ENCODE data around the gene GLIPR1L1.
"Not testable (repeated sequence)": the region's sequence is repeated elsewhere in the genome, so short reads cannot be mapped to it uniquely, and the experiment has no call there.

GLIPR1L1 gene

GRCh38 chr12:75311369-75311768 lies 23.1 kb upstream of the GLIPR1L1 start:
- no peaks in the 10 kb centered on the region for H3K79me2 ChIP-seq (ENCODE audit: control insufficient read depth, insufficient read depth, low read length, unreplicated experiment)
- H3K27ac ChIP-seq (ENCODE audit: low read depth, low read length) = no peak overlapping the region
- peaks cover 18% of the 10 kb centered on the region for H3K4me1 ChIP-seq (ENCODE audit: control insufficient read depth, insufficient read depth, low read length, unreplicated experiment)
- no peak overlapping the region for H3K4me3 ChIP-seq (ENCODE audit: low read depth, low read length)
- no peak overlapping the region for H2AFZ ChIP-seq (ENCODE audit: low read length, unreplicated experiment)
- H3K36me3 ChIP-seq (ENCODE audit: insufficient read depth, low read length) = no peaks in the 10 kb centered on the region
- no peaks in the 10 kb centered on the region for H3K27me3 ChIP-seq (ENCODE audit: insufficient read depth, low read length)

- no peaks in the 10 kb centered on the region for H3K27me3 ChIP-seq (ENCODE audit: insufficient read depth, low read length)
- no peak overlapping the region for H3K4me3 ChIP-seq (ENCODE audit: low read depth, low read length)
- no peak overlapping the region for H2AFZ ChIP-seq (ENCODE audit: low read length, unreplicated experiment)
- H3K4me1 ChIP-seq (ENCODE audit: control insufficient read depth, insufficient read depth, low read length, unreplicated experiment) = peaks cover 19% of the 10 kb centered on the region
- no peaks in the 10 kb centered on the region for H3K79me2 ChIP-seq (ENCODE audit: control insufficient read depth, insufficient read depth, low read length, unreplicated experiment)
- H3K27ac ChIP-seq (ENCODE audit: low read depth, low read length) = peak overlapping the region; percentile 12
- H3K36me3 ChIP-seq (ENCODE audit: insufficient read depth, low read length) = no peaks in the 10 kb centered on the region
These were observed 19.0 kb upstream of the GLIPR1L1 start for GRCh38 chr12:75315518-75315917.

GRCh38 chr12:75317784-75318183 lies 16.7 kb upstream of the GLIPR1L1 start:
- Histone ChIP-seq H3K27me3 (ENCODE audit: insufficient read depth, low read length) (no peaks in the 10 kb centered on the region), H3K4me3 (ENCODE audit: low read depth, low read length) (no peak overlapping the region), H2AFZ (ENCODE audit: low read length, unreplicated experiment) (no peak overlapping the region), H3K27ac (ENCODE audit: low read depth, low read length) (no peak overlapping the region), H3K36me3 (ENCODE audit: insufficient read depth, low read length) (no peaks in the 10 kb centered on the region), H3K79me2 (ENCODE audit: control insufficient read depth, insufficient read depth, low read length, unreplicated experiment) (no peaks in the 10 kb centered on the region), H3K4me1 (ENCODE audit: control insufficient read depth, insufficient read depth, low read length, unreplicated experiment) (peaks cover 19% of the 10 kb centered on the region)

- Histone ChIP-seq H3K36me3 (ENCODE audit: insufficient read depth, low read length) (no peaks in the 10 kb centered on the region), H3K4me1 (ENCODE audit: control insufficient read depth, insufficient read depth, low read length, unreplicated experiment) (no peaks in the 10 kb centered on the region), H3K27ac (ENCODE audit: low read depth, low read length) (no peak overlapping the region), H3K27me3 (ENCODE audit: insufficient read depth, low read length) (no peaks in the 10 kb centered on the region), H3K79me2 (ENCODE audit: control insufficient read depth, insufficient read depth, low read length, unreplicated experiment) (no peaks in the 10 kb centered on the region), H2AFZ (ENCODE audit: low read length, unreplicated experiment) (peak overlapping the region; percentile 78), H3K4me3 (ENCODE audit: low read depth, low read length) (0 out of 2 replicates have a peak overlapping the region, but pooled peaks have one; percentile 9)
These were observed 12.0 kb upstream of the GLIPR1L1 start for GRCh38 chr12:75322464-75322863.

- no peaks in the 10 kb centered on the region for H3K79me2 ChIP-seq (ENCODE audit: control insufficient read depth, insufficient read depth, low read length, unreplicated experiment)
- no peaks in the 10 kb centered on the region for H3K36me3 ChIP-seq (ENCODE audit: insufficient read depth, low read length)
- no peaks in the 10 kb centered on the region for H3K4me1 ChIP-seq (ENCODE audit: control insufficient read depth, insufficient read depth, low read length, unreplicated experiment)
- no peak overlapping the region for H3K27ac ChIP-seq (ENCODE audit: low read depth, low read length)
- H2AFZ ChIP-seq (ENCODE audit: low read length, unreplicated experiment) = no peak overlapping the region
- no peaks in the 10 kb centered on the region for H3K27me3 ChIP-seq (ENCODE audit: insufficient read depth, low read length)
- H3K4me3 ChIP-seq (ENCODE audit: low read depth, low read length) = no peak overlapping the region
These were observed 10.8 kb upstream of the GLIPR1L1 start for GRCh38 chr12:75323663-75324062.

- H3K36me3 ChIP-seq (ENCODE audit: insufficient read depth, low read length) = no peaks in the 10 kb centered on the region
- no peaks in the 10 kb centered on the region for H3K79me2 ChIP-seq (ENCODE audit: control insufficient read depth, insufficient read depth, low read length, unreplicated experiment)
- H3K27ac ChIP-seq (ENCODE audit: low read depth, low read length) = no peak overlapping the region
- no peak overlapping the region for H2AFZ ChIP-seq (ENCODE audit: low read length, unreplicated experiment)
- no peaks in the 10 kb centered on the region for H3K27me3 ChIP-seq (ENCODE audit: insufficient read depth, low read length)
- H3K4me1 ChIP-seq (ENCODE audit: control insufficient read depth, insufficient read depth, low read length, unreplicated experiment) = no peaks in the 10 kb centered on the region
- H3K4me3 ChIP-seq (ENCODE audit: low read depth, low read length) = no peak overlapping the region
These were observed 6.8 kb upstream of the GLIPR1L1 start for GRCh38 chr12:75327642-75328041.

GRCh38 chr12:75329918-75330826 lies 4.3 kb upstream of the GLIPR1L1 start, which contains the start of gene CAPS2:
Gene CAPS2, minus strand, starts transcription at chr12:75330324. Its CDS starts 3,826 bp downstream, at chr12:75326498.
- H3K27ac ChIP-seq (ENCODE audit: low read depth, low read length) = no peak within 1 kb of the TSS
- H2AFZ ChIP-seq (ENCODE audit: low read length, unreplicated experiment) = peak within 1 kb of the TSS; percentile 70
- no peaks in the 10 kb centered on the region for H3K79me2 ChIP-seq (ENCODE audit: control insufficient read depth, insufficient read depth, low read length, unreplicated experiment)
- H3K4me1 ChIP-seq (ENCODE audit: control insufficient read depth, insufficient read depth, low read length, unreplicated experiment) = no peaks in the 10 kb centered on the region
- H3K36me3 ChIP-seq (ENCODE audit: insufficient read depth, low read length) = no peaks in the 10 kb centered on the region
- H3K4me3 ChIP-seq (ENCODE audit: low read depth, low read length) = peak within 1 kb of the TSS; percentile 82
- no peaks in the 10 kb centered on the region for H3K27me3 ChIP-seq (ENCODE audit: insufficient read depth, low read length)

- H3K27ac ChIP-seq (ENCODE audit: low read depth, low read length) = no peak overlapping the region
- H3K27me3 ChIP-seq (ENCODE audit: insufficient read depth, low read length) = no peaks in the 10 kb centered on the region
- no peaks in the 10 kb centered on the region for H3K36me3 ChIP-seq (ENCODE audit: insufficient read depth, low read length)
- H3K4me3 ChIP-seq (ENCODE audit: low read depth, low read length) = peak overlapping the region; percentile 20; the same call in 1 of the 2 replicates
- H3K4me1 ChIP-seq (ENCODE audit: control insufficient read depth, insufficient read depth, low read length, unreplicated experiment) = peaks cover 8% of the 10 kb centered on the region
- H3K79me2 ChIP-seq (ENCODE audit: control insufficient read depth, insufficient read depth, low read length, unreplicated experiment) = no peaks in the 10 kb centered on the region
- no peak overlapping the region for H2AFZ ChIP-seq (ENCODE audit: low read length, unreplicated experiment)
These were observed 3.4 kb downstream of the GLIPR1L1 start for GRCh38 chr12:75337905-75338304.

GRCh38 chr12:75341873-75342272 lies 7.4 kb downstream of the GLIPR1L1 start:
- no peak overlapping the region for H3K27ac ChIP-seq (ENCODE audit: low read depth, low read length)
- no peaks in the 10 kb centered on the region for H3K79me2 ChIP-seq (ENCODE audit: control insufficient read depth, insufficient read depth, low read length, unreplicated experiment)
- no peaks in the 10 kb centered on the region for H3K36me3 ChIP-seq (ENCODE audit: insufficient read depth, low read length)
- peaks cover 4% of the 10 kb centered on the region for H3K4me1 ChIP-seq (ENCODE audit: control insufficient read depth, insufficient read depth, low read length, unreplicated experiment)
- no peak overlapping the region for H3K4me3 ChIP-seq (ENCODE audit: low read depth, low read length)
- no peaks in the 10 kb centered on the region for H3K27me3 ChIP-seq (ENCODE audit: insufficient read depth, low read length)
- H2AFZ ChIP-seq (ENCODE audit: low read length, unreplicated experiment) = no peak overlapping the region

GRCh38 chr12:75345531-75345930 lies 11.1 kb downstream of the GLIPR1L1 start:
- Histone ChIP-seq H3K36me3 (ENCODE audit: insufficient read depth, low read length) (no peaks in the 10 kb centered on the region), H3K27me3 (ENCODE audit: insufficient read depth, low read length) (no peaks in the 10 kb centered on the region), H3K4me1 (ENCODE audit: control insufficient read depth, insufficient read depth, low read length, unreplicated experiment) (peaks cover 4% of the 10 kb centered on the region), H2AFZ (ENCODE audit: low read length, unreplicated experiment) (no peak overlapping the region), H3K79me2 (ENCODE audit: control insufficient read depth, insufficient read depth, low read length, unreplicated experiment) (no peaks in the 10 kb centered on the region), H3K27ac (ENCODE audit: low read depth, low read length) (no peak overlapping the region), H3K4me3 (ENCODE audit: low read depth, low read length) (no peak overlapping the region)

GRCh38 chr12:75346215-75346614 lies 11.7 kb downstream of the GLIPR1L1 start:
- H3K79me2 ChIP-seq (ENCODE audit: control insufficient read depth, insufficient read depth, low read length, unreplicated experiment); H3K27me3 ChIP-seq (ENCODE audit: insufficient read depth, low read length); H3K4me3 ChIP-seq (ENCODE audit: low read depth, low read length); H3K4me1 ChIP-seq (ENCODE audit: control insufficient read depth, insufficient read depth, low read length, unreplicated experiment); H2AFZ ChIP-seq (ENCODE audit: low read length, unreplicated experiment); H3K27ac ChIP-seq (ENCODE audit: low read depth, low read length); H3K36me3 ChIP-seq (ENCODE audit: insufficient read depth, low read length): not testable (repeated sequence)
